Peyer's patch (tissue), 4 donors: ENCODE data around the gene SLC29A2.

ENCODE experiments used
- POLR2A ChIP-seq, 2 donors: fragments of 450-650 bp; IDR thresholded peaks; one replicate each; pipeline ENCODE4 v1.5.1; 2017; ENCODE audit warnings: antibody characterized with exemption in 2 of 2, mild to moderate bottlenecking in 2 of 2, moderate library complexity in 2 of 2
- TF ChIP-seq, protein P1 (sequence below), 6 experiments: fragments of 450-650 bp in 4 of 6; fragments of 200-600 bp in 2 of 6; sonication (generic) in 1 of 6; IDR thresholded peaks; one replicate each; pipeline ENCODE4 v1.5.1; 2017 to 2019; ENCODE audit warnings: antibody characterized with exemption in 6 of 6, mild to moderate bottlenecking in 3 of 6, moderate library complexity in 1 of 6

DNA sequence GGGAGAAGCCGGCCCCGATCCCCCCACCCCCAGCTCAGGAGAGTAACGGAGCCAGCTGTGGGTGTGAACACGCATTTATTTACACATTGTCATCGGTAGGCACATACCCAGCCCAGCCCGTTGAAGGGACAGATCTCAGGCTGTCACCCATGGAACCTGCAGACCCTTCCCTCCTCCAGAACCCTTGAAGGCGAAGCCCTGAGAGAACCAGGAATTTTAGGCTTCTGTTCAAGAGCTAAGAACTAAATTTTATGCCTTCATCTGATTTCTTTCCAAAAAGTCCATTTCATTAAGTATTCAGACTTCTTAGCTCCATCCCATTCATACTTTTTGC is 26.3 kb downstream of the SLC29A2 start:
- TF ChIP-seq, protein P1, sequence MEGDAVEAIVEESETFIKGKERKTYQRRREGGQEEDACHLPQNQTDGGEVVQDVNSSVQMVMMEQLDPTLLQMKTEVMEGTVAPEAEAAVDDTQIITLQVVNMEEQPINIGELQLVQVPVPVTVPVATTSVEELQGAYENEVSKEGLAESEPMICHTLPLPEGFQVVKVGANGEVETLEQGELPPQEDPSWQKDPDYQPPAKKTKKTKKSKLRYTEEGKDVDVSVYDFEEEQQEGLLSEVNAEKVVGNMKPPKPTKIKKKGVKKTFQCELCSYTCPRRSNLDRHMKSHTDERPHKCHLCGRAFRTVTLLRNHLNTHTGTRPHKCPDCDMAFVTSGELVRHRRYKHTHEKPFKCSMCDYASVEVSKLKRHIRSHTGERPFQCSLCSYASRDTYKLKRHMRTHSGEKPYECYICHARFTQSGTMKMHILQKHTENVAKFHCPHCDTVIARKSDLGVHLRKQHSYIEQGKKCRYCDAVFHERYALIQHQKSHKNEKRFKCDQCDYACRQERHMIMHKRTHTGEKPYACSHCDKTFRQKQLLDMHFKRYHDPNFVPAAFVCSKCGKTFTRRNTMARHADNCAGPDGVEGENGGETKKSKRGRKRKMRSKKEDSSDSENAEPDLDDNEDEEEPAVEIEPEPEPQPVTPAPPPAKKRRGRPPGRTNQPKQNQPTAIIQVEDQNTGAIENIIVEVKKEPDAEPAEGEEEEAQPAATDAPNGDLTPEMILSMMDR (IDR thresholded peaks at IDR 0.05) = no peak
- no peak for TF ChIP-seq POLR2A (IDR thresholded peaks at IDR 0.05)
